OCI-LY1 (cell line): Measurements from ENCODE around the gene POLD2.

Experiments used
- H2AFZ ChIP-seq: fragments of 200-600 bp; sonication (generic), shearing (Covaris generic); 2 replicates; pipeline ENCODE4 v1.6.0; 2014; ENCODE audit warnings: antibody characterized with exemption, mild to moderate bottlenecking, low read length
- H3F3A ChIP-seq: fragments of 200-600 bp; sonication (generic), shearing (Covaris generic); 2 replicates; pipeline ENCODE4 v1.6.0; 2014; ENCODE audit warnings: mild to moderate bottlenecking, antibody characterized with exemption, low read length, moderate library complexity; ENCODE audit not compliant: insufficient read depth
- H3K27ac ChIP-seq: fragments of 200-600 bp; sonication (generic); 2 replicates; pipeline ENCODE4 v1.5.1; 2014; ENCODE audit warnings: low read length, mixed run types, mild to moderate bottlenecking, low read depth; ENCODE audit not compliant: poor library complexity, severe bottlenecking
- H3K27me3 ChIP-seq: fragments of 200-600 bp; sonication (generic); 2 replicates; pipeline ENCODE4 v1.6.0; 2014; ENCODE audit warnings: antibody characterized with exemption, mild to moderate bottlenecking, low read length, moderate library complexity; ENCODE audit not compliant: insufficient read depth
- H3K36me3 ChIP-seq: fragments of 200-600 bp; sonication (generic); 2 replicates; pipeline ENCODE4 v1.6.1; 2014; ENCODE audit warnings: mild to moderate bottlenecking, antibody characterized with exemption, low read length, moderate library complexity, mixed read lengths; ENCODE audit not compliant: insufficient read depth
- H3K4me1 ChIP-seq: fragments of 200-600 bp; sonication (generic); 2 replicates; pipeline ENCODE4 v1.5.1; 2014; ENCODE audit warnings: mild to moderate bottlenecking, low read length, moderate library complexity; ENCODE audit not compliant: insufficient read depth, severe bottlenecking
- H3K4me2 ChIP-seq: fragments of 200-600 bp; sonication (generic), shearing (Covaris generic); 2 replicates; pipeline ENCODE4 v1.6.1; 2014; ENCODE audit warnings: low read length
- H3K4me3 ChIP-seq: fragments of 200-600 bp; sonication (generic); 2 replicates; pipeline ENCODE4 v1.5.1; 2014; ENCODE audit warnings: low read length, low read depth, mild to moderate bottlenecking, mixed read lengths; ENCODE audit not compliant: poor library complexity, severe bottlenecking
- H3K79me2 ChIP-seq: fragments of 200-600 bp; shearing (Covaris generic); 2 replicates; pipeline ENCODE4 v1.6.1; 2016; ENCODE audit warnings: mixed run types, low read length, mixed read lengths; ENCODE audit not compliant: insufficient read depth
- H3K9ac ChIP-seq: fragments of 200-600 bp; sonication (generic), shearing (Covaris generic); 2 replicates; pipeline ENCODE4 v1.6.1; 2014; ENCODE audit warnings: mild to moderate bottlenecking, low read length, mixed read lengths
- H3K9me2 ChIP-seq: fragments of 200-600 bp; sonication (generic), shearing (Covaris generic); 2 replicates; pipeline ENCODE4 v1.6.1; 2014; ENCODE audit warnings: low read depth, mild to moderate bottlenecking, low read length, mixed read lengths
- H3K9me3 ChIP-seq: fragments of 200-600 bp; shearing (Covaris generic); 2 replicates; pipeline ENCODE4 v1.6.1; 2014; ENCODE audit warnings: low read length, mixed read lengths
- H4K20me1 ChIP-seq: fragments of 200-600 bp; sonication (generic), shearing (Covaris generic); 2 replicates; pipeline ENCODE4 v1.6.0; 2016; ENCODE audit warnings: mild to moderate bottlenecking, low read length; ENCODE audit not compliant: insufficient read depth
- CTCF ChIP-seq: fragments of 200-600 bp; sonication (generic), shearing (Covaris generic); IDR thresholded peaks from 2 replicates; pipeline ENCODE4 v1.5.1; 2017; ENCODE audit warnings: mild to moderate bottlenecking, antibody characterized with exemption, low read length, moderate library complexity, mixed read lengths
- EZH2 ChIP-seq: fragments of 200-600 bp; sonication (generic), shearing (Covaris generic); IDR thresholded peaks from 2 replicates; pipeline ENCODE4 v1.8.0; 2017; ENCODE audit warnings: borderline replicate concordance, mixed run types, mild to moderate bottlenecking, antibody characterized with exemption, low read length, moderate library complexity, mixed read lengths

Gene POLD2

GRCh38 chr7:44138698-44139097, 15.3 kb upstream of the POLD2 start:
- Histone ChIP-seq H2AFZ (no peak overlapping the region), H4K20me1 (no peaks in the 10 kb centered on the region), H3K9ac (no peak overlapping the region), H3K4me2 (no peak overlapping the region), H3K4me3 (no peak overlapping the region), H3K79me2 (no peaks in the 10 kb centered on the region), H3F3A (no peaks in the 10 kb centered on the region), H3K27me3 (no peaks in the 10 kb centered on the region; the same call in 1 of the 2 replicates), H3K36me3 (no peaks in the 10 kb centered on the region), H3K9me2 (no peaks in the 10 kb centered on the region), H3K27ac (no peak overlapping the region), H3K9me3 (no peaks in the 10 kb centered on the region), H3K4me1 (no peaks in the 10 kb centered on the region)
- TF ChIP-seq EZH2 = no peak
- peak; percentile 38; the same call in 1 of the 2 replicates for TF ChIP-seq CTCF

- H3K27me3 ChIP-seq = no peaks in the 10 kb centered on the region; the same call in 1 of the 2 replicates
- H3K27ac ChIP-seq = no peak overlapping the region
- no peak overlapping the region for H3K4me3 ChIP-seq
- H2AFZ ChIP-seq = no peak overlapping the region
- TF ChIP-seq CTCF (no peak), EZH2 (no peak)
- no peak overlapping the region for H3K4me2 ChIP-seq
- no peaks in the 10 kb centered on the region for H3K9me2 ChIP-seq
- H3K36me3 ChIP-seq = no peaks in the 10 kb centered on the region
- no peak overlapping the region for H3K9ac ChIP-seq
- H3K4me1 ChIP-seq = no peaks in the 10 kb centered on the region
- no peaks in the 10 kb centered on the region for H3K79me2 ChIP-seq
- no peaks in the 10 kb centered on the region for H3F3A ChIP-seq
- H4K20me1 ChIP-seq = no peaks in the 10 kb centered on the region
- no peaks in the 10 kb centered on the region for H3K9me3 ChIP-seq
These were observed 13.4 kb upstream of the POLD2 start for GRCh38 chr7:44136731-44137130.

- Histone ChIP-seq H3K4me1 (peaks cover 9% of the 10 kb centered on the region), H3K27ac (no peak overlapping the region)
These were observed 11.7 kb upstream of the POLD2 start for GRCh38 chr7:44134943-44135628.

More at GRCh38 chr7:44134943-44135628, 11.7 kb upstream of the POLD2 start:
- Histone ChIP-seq H3K9me3 (no peaks in the 10 kb centered on the region), H3K9me2 (no peaks in the 10 kb centered on the region), H3K4me3 (no peak overlapping the region), H2AFZ (no peak overlapping the region), H3K79me2 (no peaks in the 10 kb centered on the region), H3F3A (no peaks in the 10 kb centered on the region), H3K9ac (no peak overlapping the region), H3K27me3 (no peaks in the 10 kb centered on the region; the same call in 1 of the 2 replicates), H4K20me1 (no peaks in the 10 kb centered on the region), H3K4me2 (no peak overlapping the region), H3K36me3 (no peaks in the 10 kb centered on the region)
- TF ChIP-seq EZH2 = no peak
- no peak for TF ChIP-seq CTCF
